ENCODE measurements around the gene FGD2. TPM values are rescaled to one million over a fixed set of nuclear protein-coding genes. Genes with fewer than 3 reads are reported as not detected.

Gene FGD2
- total and polyA plus RNA-seq, 2 of the 8 experiments (the other 6 are each of a cell fraction or from before 2014, with no cell fraction given): 0.12 to 0.32 TPM

DNA sequence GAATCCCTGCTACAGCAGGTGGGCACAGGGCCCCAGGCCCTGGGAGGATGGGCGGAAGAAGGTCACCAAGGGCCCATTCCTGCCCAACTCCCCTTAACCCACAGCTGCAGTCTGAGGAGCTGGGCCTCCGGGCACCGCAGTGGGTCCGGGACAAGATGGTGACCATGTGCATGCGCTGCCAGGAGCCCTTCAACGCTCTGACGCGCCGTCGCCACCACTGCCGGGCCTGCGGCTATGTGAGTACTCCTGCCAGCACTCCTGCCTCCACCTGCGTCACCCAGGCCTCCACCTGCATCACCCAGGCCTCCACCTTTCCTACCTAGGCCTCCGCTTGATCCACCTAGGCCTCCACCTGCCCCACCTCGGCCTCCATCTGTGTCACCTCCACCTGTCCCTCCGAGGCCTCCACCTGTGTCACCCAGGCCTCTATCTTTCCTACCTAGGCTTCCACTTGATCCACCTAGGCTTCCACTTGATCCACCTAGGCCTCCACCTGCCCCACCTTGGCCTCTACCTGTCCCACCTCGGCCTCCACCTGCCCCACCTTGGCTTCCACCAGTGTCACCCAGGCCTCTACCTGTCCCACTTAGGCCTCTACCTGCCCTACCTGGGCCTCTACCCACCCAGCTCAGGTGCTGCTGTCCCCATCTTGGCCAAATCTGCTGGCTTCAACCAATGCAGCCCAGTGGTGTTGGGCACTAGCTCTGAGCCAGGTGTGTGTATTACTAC, 16.8 kb downstream of the FGD2 start:
- ChIA-PET POLR2A (ENCODE audit: partially characterized antibody) (interaction anchor here (0.7 to 2.5 kb wide), 3 partner anchors 28 to 199 kb away, joined by 4 to 11 read pairs (median 5); no protein-coding TSS in a partner anchor), CTCF (ENCODE audit: partially characterized antibody) (interaction anchor here (0.6 to 28.1 kb wide), 28 partner anchors 7 to 498 kb away, joined by 3 to 866 read pairs (median 5); partner anchors contain the start of genes C6orf89, CMTR1, FGD2 and MTCH1)
- H4K20me1 ChIP-seq (replicated peaks in 1 of 2; ENCODE audit: control insufficient read depth in 1 of 2, insufficient read depth in 2 of 2, low read length in 2 of 2): peaks cover 0 to 3% of the 10 kb centered on the region in 2 experiments
- FAIRE-seq: no peak
- H3K56ac ChIP-seq (replicated peaks; ENCODE audit: insufficient read length, low read depth, low read length): no peak overlapping the region
- no peak overlapping the region for H3K4me2 ChIP-seq (ENCODE audit: insufficient read depth in 1 of 2, low read depth in 2 of 2, low read length in 2 of 2)
- no peaks in the 10 kb centered on the region for H3K79me1 ChIP-seq (ENCODE audit: low read depth, low read length)
- H3K27ac ChIP-seq (ENCODE audit: low read depth, low read length): no peak overlapping the region
- H3K79me2 ChIP-seq (ENCODE audit: control insufficient read depth in 1 of 2, insufficient read depth in 2 of 2, low read length in 2 of 2): no peaks in the 10 kb centered on the region
- peaks cover 0 to 5% (median 3%) of the 10 kb centered on the region in 4 experiments; a peak in 5 of 7 replicates for H3K4me1 ChIP-seq (replicated peaks in 1 of 4; ENCODE audit: control insufficient read depth in 3 of 4, insufficient read depth in 4 of 4, low read length in 3 of 4)
- 85% methylated on average over 17 of the region's 17 CpGs; no CpG with 5 or more reads in 1 of the 2 experiments for WGBS, 2 experiments (ENCODE audit: extremely low coverage in 1 of 2, insufficient coverage in 1 of 2, insufficient read length in 1 of 2, insufficient replicate concordance in 2 of 2, low coverage in 1 of 2, low lambda C conversion rate in 2 of 2, missing lambda C conversion rate in 1 of 2)
- H2AFZ ChIP-seq (ENCODE audit: low read length): peak overlapping the region; percentile 68; the same call in 1 of the 2 replicates
- H4K5ac ChIP-seq (ENCODE audit: insufficient read length, low read depth, low read length): no peak overlapping the region
- peak overlapping the region; percentile 39; the same call in 1 of the 2 replicates for H2BK12ac ChIP-seq (ENCODE audit: low read depth, low read length)
- 0 out of 2 replicates have a peak overlapping the region, but pooled peaks have one; percentile 5 for H2AK5ac ChIP-seq (ENCODE audit: low read depth, low read length)
- peak overlapping the region; percentile 44; the same call in 1 of the 2 replicates for H2BK5ac ChIP-seq (ENCODE audit: low read depth, low read length)
- H3K23ac ChIP-seq (ENCODE audit: insufficient read length): no peak overlapping the region
- no peak overlapping the region for H3K14ac ChIP-seq (ENCODE audit: insufficient read length)
- H4K8ac ChIP-seq (ENCODE audit: extremely low read depth, insufficient read depth, low read length): no peak overlapping the region
- H3K18ac ChIP-seq (ENCODE audit: extremely low read depth, low read length): peak overlapping the region; percentile 64; the same call in 1 of the 2 replicates
- no peaks in the 10 kb centered on the region for H3K27me3 ChIP-seq (replicated peaks in 1 of 4; ENCODE audit: control insufficient read depth in 3 of 4, extremely low read depth in 1 of 4, insufficient read depth in 3 of 4, low read length in 3 of 4)
- H3K9me3 ChIP-seq (ENCODE audit: insufficient read depth in 2 of 2, low read depth in 1 of 2, low read length in 1 of 2): no peaks in the 10 kb centered on the region
- H2BK120ac ChIP-seq (replicated peaks; ENCODE audit: low read depth, low read length): no peak overlapping the region
- H3K4ac ChIP-seq (replicated peaks; ENCODE audit: insufficient read length, low read depth, low read length): no peak overlapping the region
- no peak overlapping the region for H3K4me3 ChIP-seq (ENCODE audit: extremely low read depth in 1 of 4, insufficient read depth in 2 of 4, low read depth in 3 of 4, low read length in 4 of 4)
- no peaks in the 10 kb centered on the region for H3K36me3 ChIP-seq (ENCODE audit: control insufficient read depth in 2 of 4, insufficient read depth in 4 of 4, low read length in 3 of 4)
- no peak for DNase-seq (ENCODE audit: low read depth in 1 of 2, low spot score in 2 of 2)
- no peak overlapping the region for H3K9ac ChIP-seq (replicated peaks in 1 of 4; ENCODE audit: extremely low read depth in 1 of 4, low read depth in 3 of 4, low read length in 3 of 4)
- H2BK15ac ChIP-seq (ENCODE audit: low read length): no peak overlapping the region; the same call in 1 of the 2 replicates
- no peaks in the 10 kb centered on the region for H3K23me2 ChIP-seq (ENCODE audit: low read depth, low read length)
- peak overlapping the region; percentile 69; the same call in 1 of the 2 replicates for H2BK20ac ChIP-seq (ENCODE audit: low read length)
- H4K91ac ChIP-seq (replicated peaks; ENCODE audit: insufficient read length, low read length): peak overlapping the region; percentile 35

All from H1 (cell line).